Measurements from ENCODE around the gene KLHL36.

Gene KLHL36

DNA sequence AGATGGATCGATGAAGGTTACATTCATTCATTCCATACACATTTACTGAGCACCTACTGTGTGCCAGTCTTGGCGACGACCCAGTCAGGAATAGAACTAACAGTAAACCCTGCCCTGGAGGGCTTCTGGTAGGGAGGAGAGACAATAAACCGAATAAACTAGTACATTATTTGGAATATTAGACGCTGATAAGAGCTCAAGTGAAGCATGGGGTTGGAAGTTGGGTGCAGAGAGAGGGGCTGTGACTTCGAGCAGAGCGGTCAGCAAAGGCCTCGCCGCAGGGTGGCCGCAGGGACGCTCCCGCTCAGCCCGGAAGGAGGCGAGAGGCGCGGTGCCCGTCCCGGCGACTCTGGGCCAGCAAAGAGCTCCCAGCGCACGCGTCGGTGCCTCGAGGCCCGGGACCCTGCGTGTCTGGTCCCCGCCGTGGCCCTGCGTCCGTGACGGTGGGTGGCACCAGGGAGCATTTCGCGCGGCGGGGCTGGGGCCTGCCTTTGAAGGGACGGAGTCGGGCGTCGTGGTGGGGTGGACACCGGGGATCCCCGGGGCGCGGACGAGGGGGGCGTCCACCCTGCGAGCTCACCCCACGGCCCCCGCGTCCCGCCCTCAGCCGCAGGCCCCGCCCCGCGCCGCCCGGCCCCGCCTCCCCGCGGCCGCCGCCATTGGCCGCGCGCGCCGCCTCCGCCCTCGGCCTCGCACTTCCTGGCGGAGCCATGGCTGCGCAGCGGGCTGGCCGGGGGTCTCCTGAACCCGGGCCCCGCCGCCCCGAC, at the start of gene KLHL36:
Gene KLHL36, plus strand, starts transcription at position 684 of the 767 bp plus-strand sequence. CDS start 2,357 bp downstream, outside the sequence.
- DNase-seq = peak; percentile 74

DNA sequence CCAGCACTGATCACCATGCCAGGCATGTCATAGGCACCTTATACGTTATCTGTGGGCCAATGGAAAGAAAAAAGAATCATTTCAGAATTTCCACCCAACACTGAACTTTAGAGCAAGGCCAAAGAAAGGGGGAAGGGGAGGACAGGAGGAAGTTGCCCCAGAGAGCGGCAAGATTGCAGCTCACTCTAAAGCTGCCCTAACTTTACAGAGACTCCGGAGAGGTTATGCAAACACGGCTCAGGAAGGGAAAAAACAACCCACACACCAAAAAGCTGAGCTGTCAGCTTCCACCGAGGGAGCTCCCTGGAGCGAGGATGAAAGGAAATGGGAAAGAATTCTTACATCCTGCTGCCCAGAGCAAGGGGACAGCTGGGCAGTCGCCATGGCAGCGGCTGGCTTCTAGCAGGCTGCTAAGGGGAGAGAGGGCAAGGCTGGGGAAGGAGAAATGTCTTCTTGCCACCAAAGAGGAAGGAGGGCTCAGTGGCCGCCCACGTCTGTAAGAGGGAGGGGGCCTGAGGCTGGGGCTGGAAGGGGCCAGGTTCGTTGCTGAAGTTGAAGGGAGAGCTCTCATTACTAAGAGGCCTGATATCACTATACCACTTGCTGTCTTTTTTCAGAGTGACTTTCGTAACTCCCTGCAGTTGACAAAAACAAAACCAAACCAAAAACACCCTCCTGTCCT, 48.6 kb upstream of the KLHL36 start:
- peak; percentile 80 for DNase-seq

DNA sequence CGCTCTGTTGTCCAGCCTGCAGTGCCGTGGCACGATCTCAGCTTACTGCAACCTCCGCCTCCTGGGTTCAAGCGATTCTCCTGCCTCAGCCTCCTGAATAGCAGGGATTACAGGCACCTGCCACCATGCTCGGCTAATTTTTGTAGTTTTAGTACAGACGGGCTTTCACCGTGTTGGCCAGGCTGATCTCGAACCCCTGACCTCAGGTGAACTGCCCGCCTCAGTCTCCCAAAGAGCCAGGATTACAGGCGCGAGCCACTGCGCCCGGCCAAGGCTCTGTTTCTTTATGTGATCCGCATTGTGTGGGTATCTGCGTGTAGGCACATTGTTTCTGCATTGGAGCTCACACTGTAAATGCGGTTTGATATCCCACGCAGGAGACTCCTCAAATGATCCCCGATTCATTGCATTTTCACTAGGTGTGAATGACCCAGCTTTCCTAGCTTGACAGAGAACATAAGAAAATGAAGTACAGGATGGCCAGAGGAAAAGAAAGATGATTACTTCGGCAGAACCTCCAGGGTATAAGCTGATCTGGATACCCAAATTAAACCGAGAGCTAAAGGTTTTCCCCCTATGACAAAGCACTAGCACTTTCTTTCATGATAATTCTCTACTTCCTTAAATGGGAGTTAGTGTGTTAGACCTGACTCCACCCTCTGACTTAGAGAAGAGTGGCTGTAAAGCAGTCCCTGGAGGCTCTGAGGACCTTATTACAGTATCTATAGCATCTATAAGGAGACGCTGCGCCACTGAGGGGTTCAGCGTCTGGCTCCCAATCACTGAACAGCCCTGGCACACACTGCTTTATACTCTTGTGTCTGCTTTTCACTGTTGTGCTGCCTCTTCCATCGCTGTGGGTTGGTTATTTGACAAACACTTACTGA, 47.7 kb upstream of the KLHL36 start:
- DNase-seq = no peak

DNA sequence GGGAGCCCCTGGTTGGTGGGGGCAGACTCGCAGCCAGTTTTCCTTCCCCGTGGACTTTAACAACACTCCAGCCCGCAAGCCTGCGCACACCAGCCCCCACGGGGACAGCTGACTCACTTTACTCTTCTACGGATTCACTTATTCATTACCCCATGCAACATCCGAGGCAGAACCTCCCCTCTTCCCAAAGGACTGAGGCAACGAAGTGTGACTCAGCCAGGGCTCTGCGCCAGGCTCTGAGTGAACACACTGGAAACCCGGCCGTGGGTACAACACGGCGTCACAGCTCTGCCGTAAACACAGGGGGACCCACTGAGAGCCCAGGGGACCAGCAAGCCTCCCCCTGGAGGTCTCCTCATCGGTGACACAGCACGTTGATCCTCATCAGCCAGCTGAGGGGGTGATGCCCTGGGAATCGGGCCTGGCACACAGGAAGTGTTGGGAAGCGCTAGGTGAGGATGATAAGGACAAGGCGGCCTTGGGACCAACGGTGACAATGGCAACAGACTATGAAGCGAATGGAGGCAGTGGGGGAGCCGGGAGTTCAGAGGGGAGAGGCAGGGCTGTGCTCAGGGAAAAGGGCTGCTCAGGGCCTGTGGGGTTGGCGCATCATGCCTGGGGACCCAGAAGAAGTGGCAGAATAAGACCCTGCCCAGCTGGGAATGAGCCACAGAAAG, 45.0 kb upstream of the KLHL36 start:
- DNase-seq = no peak

DNA sequence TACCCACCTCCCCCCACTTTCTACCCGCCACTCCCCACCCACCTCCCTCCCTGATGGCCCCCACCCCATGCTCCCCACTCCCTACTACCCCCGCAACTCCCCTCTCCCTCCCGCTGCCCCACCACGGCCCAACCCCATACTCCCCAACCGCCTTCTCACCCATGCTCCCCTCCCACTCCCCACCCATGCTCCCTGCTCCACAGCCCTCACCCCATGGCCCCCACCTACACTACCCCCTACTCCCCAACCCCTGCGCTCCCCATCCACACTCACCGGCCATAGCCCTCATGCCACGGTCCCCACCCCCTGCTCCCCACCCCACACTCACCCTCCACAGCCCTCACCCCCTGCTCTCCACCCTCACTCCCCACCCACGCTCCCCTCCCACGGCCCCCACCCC, 44.4 kb upstream of the KLHL36 start:
- no peak for DNase-seq

DNA sequence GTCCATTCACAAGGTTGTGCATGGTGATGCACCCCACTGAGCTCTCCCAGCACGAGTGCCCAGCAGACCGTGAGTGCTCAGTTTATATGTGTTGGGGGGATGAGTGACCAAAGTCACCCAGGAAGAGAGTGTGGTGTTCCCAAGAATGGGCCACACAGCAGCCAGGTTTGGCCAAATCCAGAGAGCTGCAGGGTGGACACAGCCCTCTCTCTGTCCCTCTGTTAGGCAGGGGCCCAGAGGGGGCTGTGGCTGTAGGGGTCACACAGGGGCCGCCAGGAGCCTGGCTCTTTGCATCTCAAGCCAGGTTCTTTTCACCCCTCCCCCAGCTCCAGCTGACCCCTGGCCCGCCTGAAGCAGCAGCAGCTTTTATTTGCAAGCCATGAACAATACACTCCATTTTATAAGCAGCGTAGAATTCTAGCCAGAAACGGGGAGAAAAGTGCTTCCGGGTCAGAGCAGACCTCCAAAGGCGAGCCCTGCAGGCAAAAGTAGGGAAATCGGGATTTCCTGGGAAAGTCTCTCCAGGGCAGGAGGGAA, 43.8 kb upstream of the KLHL36 start:
- no peak for DNase-seq

DNA sequence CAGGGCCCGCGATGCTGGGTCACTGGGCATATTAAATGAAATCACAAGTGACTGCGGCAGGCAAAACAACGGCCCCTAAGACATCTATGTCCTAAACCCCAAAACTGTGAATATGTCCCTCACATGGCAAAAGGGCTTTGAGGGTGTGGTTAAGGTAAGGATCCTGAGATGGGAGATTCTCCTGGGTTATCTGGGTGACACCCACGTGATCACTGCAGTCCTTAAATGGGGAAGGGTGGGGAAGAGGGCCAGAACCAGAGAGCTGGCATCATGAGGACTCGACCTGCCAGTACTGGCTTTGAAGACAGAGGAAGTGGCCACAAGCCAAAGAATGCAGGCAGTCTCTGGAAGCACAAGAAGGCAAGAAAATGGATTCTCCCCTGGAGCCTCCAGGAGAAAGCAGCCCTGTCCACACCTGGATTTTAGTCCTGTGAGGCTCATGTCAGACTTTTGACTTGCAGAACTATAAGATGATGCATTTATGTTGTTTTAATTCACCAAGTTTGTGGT, 42.9 kb upstream of the KLHL36 start:
- no peak for DNase-seq

DNA sequence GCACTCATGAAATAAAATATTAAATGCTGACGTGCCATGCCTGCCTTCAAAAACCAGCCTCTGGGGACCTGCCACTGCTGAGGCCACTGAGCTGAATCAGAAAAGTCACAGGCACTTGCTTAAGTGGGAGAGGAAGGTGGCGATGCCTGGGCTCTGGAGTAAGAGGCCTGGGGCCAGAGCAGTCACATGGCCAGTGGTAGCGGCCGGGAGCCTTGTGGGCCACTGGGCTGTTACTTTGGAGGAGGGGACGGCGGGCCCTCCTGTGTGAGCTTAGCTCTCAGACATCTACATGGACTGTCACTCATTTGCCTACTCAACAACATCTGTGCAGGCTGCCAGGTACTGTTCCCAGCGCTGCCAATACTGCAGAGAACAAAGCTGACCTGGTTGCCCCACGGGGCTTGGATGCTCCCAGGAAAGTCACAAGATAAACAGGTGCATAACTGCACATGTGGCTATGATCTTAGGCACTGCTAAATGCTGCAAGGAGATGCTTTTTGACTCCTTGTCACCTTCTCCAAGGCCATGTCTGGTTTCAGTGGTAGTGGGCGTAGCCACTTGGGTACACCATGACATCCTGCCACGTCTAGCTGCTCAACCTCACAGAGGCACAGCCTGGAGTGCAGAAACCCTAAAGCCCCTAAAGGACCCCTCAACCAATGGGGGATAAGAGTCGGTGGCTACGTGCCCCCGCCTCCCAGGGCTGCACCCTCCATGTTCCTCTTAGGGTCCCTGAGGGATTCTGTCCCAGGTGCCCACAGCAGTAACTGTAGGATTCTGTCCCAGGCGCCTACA, 42.0 kb upstream of the KLHL36 start:
- no peak for DNase-seq

DNA sequence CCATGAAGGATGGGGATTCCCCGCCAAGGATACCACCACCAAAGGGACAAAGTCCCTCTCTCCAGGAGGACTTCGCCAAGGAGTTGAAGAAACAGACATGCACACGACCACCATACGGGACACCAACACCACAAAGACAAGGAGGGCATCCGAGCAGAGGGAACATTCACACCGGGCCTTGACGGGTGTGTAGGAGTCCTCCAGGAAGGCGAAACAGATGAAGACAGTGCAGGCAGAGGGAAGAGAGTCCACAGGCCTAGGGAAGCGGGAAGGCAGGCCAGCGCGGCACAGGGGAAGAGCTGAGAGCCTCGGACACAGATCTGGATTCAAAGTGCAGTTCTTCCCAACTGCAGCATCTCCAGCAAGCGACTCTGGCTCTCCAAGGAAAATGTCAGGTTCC, 41.2 kb upstream of the KLHL36 start:
- no peak for DNase-seq

DNA sequence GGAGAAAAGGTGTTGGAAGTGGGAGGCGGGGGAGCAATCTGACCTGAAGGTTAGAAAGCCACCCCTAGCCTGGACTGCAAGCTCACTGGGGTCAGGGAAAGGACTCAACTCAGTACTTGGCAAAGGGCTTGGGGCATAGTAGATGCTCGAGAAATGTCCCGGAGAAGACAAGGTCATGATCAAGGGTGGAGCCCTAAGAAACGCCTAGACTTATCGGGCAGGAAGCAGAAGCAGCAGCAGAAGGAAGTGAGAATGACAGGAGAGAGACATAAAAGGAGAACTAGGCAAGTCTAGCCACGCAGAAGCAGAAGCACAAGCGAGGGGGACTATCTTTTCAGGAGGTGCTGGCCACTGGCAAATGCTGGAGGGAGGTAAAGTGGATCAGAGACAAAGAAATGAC, 40.6 kb upstream of the KLHL36 start:
- no peak for DNase-seq

DNA sequence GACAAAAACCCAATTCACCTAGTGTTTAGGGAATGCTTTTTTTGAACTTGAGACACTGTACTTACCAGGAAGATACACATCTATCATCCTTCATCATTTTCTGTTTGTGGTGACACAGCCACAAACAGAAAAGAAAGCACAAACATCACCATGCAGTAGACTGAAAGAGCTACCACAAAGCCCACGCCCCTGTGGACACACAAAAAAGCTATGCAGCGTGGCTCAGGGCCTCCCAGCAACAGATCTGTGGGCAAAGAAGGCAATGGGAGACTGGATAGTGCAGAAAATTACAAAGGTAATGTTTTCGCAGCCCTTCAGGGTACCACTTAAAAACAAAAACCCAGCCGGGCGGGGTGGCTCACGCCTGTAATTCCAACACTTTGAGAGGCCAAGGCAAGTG, 40.0 kb upstream of the KLHL36 start:
- DNase-seq = no peak

DNA sequence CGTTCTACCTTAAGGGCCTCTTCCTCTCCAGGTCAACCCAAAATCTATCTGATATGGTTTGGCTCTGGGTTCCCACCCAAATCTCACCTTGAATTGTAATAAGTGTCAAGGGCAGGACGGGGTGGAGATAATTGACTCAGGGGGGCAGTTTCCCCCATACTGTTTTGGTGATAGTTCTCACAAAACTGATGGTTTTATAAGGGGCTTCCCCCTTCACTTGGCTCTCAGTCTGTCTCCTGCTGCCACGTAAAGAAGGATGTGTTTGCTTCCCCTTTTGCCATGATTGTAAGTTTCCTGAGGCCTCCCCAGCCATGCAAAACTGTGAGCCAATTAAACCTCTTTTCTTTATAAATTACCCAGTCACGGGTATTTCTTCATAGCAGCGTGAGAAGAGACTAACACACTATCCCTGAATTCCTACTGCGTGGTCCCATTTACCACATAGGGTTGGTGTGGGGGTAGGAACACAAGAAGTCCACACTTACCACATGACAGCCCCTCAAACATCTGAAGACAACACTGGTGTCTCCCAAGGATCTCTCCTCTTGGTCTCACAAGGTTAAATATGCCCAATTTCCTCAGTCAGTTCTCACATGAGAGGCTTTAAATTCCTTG, 38.6 kb upstream of the KLHL36 start:
- no peak for DNase-seq

DNA sequence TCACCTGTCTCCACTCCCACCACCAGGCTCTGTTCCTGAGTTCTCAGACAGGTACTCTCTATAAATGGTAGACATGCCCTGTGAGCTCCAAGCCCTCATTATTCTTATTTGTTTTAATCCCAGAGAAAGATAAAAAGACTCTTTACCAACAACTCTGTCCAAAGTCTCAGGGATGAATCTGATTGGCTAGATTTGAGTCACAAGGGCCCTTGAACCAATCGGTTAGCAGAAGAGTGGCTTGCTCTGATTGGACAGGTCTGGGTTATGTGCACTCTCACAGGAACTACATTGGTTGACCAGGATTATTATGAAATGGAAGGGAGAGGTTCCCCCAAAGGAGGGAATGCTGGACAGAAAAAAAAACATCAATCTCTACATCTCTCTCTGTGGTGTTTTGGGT, 37.9 kb upstream of the KLHL36 start:
- DNase-seq = no peak

DNA sequence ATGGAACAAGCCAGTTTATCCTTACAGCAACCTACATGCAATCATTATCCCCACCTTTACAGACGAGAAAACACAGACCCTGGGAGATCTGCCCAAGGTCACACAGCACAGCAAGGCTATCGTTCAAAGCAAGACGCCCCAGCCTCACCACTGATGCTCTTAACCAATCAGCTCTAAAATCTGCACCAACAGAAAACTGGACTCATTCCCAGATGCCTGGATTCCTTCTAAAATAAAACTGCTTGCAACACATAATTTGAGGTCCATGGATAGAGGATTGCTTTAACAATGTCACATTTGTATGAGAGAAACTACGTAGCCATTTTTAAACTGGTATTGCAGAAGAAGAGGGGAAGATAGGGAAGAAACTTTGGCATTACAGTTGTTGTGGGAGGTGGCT, 37.3 kb upstream of the KLHL36 start:
- no peak for DNase-seq

DNA sequence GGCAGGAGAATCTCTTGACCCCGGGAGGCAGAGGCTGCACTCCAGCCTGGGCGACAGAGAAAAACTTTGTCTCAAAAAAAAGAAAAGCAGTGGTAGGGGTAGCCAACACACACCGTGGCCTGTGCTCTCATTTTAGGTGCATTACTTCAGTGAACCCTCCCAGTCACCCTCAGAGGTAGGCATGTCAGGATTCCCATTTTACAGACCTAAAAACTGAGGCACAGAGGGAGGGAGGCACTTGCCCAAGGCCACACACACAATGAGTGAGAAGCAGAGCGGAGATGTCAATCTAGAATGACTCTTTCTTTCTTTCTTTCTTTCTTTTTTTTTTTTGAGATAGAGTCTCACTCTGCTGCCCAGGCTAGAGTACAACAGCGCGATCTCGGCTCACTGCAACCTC, 35.6 kb upstream of the KLHL36 start:
- no peak for DNase-seq

DNA sequence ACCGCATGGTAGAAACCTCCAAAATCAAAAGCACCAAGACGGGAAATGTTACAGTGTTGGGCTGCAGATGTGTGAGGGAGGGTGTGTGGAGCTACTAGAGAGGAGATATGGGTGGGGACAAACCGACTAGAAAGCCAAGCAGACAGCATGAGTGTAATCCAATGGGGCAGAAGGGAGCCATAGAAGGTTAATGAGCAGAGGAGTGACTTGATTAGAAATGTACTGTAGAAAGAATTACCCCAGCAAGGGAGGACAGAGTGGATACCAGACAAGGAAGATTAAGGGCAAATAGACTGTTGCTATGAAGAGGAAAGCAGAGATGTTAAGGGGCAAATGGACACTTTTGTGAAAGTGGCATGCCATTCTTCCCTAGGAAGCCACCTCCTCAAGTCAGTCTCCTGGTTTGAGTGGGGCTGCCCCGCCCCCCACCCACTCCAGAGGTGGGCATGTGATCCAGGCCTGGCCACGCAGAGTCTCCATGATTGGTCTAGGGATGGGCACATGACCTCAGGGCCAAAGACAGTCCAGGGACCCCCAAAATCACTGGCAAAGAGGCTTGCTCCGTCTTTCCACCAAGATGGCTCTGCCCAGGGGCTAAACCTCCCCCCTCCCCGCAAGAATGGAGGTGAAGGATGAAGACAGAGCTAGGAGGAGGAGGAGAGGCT, 34.8 kb upstream of the KLHL36 start:
- DNase-seq = no peak

DNA sequence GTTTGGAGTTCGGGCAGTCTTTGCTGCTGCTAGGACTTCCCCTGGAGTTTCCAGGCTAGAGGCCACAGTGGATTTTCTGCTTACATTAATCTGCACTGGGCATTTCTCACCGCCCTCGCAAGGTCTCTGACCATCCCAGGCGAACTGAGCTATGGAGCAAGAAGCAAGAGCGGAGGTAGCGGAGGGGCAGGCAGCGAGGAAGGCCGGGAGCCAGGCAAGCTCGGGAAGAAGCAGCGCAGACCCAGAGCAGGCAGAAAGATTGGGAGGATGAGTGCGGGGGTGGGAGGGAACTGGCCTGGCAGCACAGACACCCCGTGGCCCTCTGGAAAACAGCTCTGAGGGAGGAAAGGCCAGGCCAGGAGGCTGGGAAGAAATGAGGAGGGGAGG, 34.2 kb upstream of the KLHL36 start:
- DNase-seq = peak; percentile 59

DNA sequence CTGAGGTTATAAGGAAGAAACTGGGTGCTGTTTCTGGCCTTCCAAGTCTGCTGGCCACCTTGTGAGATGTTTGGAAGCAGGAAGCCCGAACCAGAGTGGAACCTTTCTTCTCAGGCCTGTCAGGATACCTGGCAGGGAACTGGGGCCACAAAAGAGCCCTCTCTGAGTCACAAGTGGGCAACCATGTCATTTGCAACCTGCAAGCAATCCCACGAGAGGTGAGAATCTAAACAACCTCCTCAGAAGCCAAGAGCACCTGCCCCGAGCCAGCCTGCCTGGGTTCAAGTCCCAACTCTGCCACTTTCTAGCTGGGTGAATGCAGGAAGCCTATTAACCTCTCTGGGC, 33.7 kb upstream of the KLHL36 start:
- no peak for DNase-seq

DNA sequence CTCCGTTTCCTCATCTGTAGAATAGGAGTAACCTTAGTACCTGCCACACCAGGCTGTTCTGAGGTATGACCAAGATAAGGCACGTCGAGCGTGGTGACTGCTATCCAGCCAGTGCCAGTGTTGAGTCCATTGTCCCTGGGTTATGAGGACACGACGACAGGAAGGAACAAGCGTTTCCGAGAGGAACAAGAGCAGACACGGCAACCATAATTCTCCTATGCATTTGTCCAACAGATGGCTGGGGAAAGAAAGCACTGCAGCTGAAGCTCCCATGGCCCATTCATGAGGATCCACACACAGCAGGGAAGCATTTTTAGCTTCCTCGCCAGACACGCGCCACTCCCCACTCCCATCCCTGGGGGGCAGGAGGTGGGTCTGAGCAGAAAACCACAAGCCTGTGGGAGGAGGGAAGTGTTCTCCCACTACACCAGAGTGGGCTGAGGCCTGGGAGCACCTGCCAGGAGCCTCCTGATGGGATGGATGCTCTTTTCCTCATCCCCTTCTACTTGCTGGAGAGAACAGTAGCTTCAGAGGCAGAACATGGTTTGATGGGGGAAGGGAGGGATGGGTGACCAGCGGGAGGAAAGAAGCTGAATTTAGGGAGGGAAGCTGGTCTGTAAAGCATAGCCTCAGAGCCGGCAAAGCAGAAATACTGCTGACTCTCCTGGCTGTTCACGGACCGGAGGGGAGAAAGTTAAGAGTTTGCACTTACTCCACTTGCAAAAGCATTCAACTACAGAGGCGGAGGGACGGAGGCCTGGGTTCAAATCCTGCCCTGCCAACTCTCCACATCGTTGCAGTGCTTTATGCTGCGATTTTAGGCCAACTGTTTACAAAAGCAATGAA, 33.1 kb upstream of the KLHL36 start:
- no peak for DNase-seq

DNA sequence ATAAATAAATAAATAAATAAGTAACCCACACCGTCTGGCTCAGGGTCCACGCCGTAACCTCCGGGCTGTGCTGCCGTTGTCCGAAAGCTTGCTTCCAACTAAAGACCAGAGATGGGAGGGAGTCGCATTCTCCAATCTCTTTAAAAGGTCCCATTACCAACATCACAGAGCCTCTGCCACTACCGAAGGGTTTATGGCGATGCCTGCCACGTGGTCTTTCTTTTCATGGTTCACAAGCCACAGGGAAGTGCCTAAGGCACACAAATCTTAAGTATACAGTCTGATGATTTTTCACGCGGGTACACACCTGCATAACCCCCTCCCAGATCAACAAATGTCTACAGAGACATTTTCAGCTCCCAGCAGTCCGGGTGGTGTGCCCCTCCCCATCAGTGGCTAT, 31.8 kb upstream of the KLHL36 start:
- DNase-seq = no peak

Data from right hindlimb (tissue), 1 donor.